AG08395 (cell line): ENCODE data around the gene GORASP1.

Experiments
- DNase-seq: peaks from one replicate; pipeline ENCODE4 v3.0.0; 2012; ENCODE audit warnings: mixed read lengths, low spot score

The GORASP1 gene

GRCh38 chr3:39107388-39108199 lies at the start of gene GORASP1, which contains the start of gene TTC21A:
TSS of gene GORASP1 (minus strand) at chr3:39107627. CDS start at chr3:39107541, 86 bp downstream.
TSS of gene TTC21A (plus strand) at chr3:39107680. CDS start at chr3:39107838, 158 bp downstream.
- peak; percentile 95 for DNase-seq

GRCh38 chr3:39156421-39156820 lies 49.0 kb upstream of the GORASP1 start:
- peak; percentile 17 for DNase-seq

GRCh38 chr3:39154280-39155021 lies 47.0 kb upstream of the GORASP1 start:
- DNase-seq, result no peak

GRCh38 chr3:39153977-39154279 lies 46.5 kb upstream of the GORASP1 start:
- DNase-seq, result no peak

DNA sequence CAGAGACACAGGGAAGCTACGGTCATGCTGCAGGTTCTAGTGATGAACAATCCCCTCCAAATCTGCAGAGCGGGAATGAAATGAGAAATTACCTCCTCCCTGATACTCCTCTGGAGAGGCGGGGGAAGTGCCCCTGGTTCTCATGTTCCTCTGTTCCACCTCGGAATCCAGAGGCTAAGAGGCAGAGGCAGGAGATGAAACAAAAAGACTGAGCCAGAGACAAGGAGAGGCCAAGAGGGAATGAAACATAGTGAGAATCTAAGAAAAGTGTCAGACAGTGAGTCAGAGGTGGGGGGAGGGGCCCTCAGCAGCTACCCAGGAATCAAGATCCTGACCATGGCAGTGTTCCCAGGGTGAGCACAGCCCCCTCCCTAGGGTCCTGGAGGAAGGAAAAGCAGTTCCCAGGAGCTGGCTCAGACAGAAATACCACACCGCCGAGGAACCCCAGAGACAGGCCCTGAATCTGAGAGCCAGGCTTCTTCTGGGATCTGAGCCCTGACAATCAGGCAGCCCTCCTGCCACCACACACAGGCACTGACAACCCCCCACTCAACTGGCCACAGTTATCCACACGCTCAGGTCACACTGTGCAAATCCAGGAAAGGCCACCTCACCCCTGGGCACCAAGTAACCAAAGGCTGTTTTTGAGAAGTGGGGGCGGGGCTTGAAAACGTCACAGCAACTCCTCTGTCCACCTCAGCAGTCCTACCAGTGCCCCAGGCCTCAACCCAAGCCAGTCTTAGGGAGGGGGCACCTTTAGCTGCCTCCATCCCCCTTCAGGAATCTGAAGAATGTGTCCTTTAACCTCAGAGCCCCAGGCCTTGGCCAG lies 43.6 kb upstream of the GORASP1 start:
- peak; percentile 86 for DNase-seq

DNA sequence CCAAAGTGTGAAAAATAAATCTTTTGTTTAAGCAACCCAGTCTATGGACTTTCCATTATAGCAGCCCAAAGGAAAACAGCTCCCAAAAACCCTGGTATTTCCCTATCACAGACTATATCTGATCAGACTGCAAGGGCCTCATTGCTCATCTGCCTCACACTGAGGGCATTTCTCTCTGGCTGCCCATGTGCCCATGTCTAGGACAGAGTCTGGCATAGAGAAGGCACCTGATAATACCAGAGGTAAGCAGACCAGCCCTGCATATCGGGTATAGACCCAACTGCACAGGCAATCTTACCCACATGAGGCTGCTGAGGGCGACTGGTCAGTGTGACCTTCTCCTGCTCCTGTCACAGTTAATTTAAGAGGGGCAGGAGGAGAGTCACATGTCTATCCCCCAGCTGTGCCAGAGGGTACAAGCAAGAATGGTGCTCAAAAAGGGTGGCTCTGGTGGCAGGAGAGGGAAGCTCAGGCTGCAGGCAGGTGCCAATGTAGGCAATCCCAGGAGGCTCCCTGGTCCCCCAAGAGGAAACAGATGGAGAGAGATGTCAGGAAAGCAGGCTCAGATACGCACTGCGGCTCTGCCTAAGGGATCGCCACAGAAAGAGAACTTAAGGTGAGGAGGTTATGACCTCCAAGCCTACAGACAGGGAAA lies 42.8 kb upstream of the GORASP1 start:
- no peak for DNase-seq

GRCh38 chr3:39149498-39150147 lies 42.2 kb upstream of the GORASP1 start:
- no peak for DNase-seq

- no peak for DNase-seq
These were observed 41.6 kb upstream of the GORASP1 start for GRCh38 chr3:39149059-39149455.

DNA sequence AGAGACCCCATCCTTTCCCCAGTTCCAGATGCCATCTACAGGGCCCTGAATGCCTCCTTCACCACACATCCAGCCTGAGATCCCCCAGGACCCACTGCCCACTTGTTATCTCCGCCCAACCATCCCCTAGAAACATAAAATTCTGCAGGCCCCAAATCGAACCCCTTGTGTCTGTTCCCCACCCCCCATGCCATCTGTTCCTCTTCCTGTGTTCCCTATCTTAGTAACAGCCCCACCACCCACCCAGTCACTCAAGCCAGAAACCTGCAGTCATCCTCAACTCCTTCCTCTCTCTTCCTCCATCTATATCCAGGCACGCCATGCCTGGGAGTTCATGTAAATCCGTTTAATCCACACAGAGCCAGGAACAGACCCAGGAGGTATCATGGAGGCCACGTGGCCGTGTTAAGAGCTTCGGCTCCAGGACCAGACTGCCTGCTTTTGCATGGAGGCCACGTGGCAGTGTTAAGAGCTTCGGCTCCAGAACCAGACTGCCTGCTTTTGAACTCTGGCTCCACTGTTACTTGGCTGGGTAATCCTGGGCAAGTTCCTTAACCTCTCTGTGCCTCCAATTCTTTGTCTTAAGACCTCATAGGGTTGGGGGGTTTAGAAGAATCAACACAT lies 41.1 kb upstream of the GORASP1 start:
- DNase-seq, result no peak

GRCh38 chr3:39147711-39148434 lies 40.4 kb upstream of the GORASP1 start:
- DNase-seq, result no peak

DNA sequence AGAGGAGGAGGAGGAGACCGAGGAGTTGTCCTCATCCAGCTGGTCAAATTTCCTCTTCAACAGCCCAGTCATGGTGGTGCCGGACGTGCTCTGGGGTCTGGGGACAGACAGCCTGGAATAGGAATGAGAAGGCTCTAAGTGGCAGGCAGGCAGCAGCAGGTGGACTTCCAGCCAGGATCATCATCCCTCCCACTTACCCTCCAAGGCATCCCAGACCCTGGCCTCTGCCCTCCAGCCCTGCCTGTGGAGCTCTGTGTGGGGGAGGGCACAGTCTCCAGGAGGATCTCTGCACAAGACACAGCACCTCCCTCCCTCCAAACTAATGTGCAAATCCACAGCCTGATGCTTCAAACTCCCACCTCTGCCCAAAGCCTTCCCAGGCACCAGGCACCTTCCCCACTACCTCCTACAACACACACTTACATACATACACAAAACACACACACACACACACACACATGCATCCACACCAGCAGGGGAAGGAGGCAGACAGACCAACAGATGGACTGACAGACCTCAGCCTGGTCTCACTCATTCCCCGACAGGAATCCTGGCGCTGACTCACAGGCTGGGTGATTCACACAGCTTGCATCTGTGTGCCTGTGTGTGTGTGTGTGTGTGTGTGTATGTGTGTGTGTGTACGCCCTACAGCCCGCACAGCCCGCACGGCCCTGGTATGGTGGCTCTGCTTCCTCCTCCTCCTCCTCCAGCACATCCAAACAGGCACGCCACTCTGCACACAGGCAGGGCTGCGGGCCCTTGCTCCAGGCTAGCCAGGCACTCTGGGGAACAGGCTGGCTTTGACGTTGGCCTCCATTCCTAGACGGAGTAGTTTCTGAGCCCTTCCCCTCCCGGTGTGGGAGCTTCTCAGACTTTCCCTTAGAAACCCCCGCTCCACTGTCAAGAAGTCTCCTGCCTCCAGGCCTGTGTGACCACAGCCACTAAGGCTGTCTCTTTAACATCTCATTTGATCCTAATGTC lies 39.5 kb upstream of the GORASP1 start:
- peak; percentile 92 for DNase-seq

GRCh38 chr3:39146083-39146501 lies 38.7 kb upstream of the GORASP1 start:
- no peak for DNase-seq

GRCh38 chr3:39144748-39145380 lies 37.4 kb upstream of the GORASP1 start:
- DNase-seq, result no peak

DNA sequence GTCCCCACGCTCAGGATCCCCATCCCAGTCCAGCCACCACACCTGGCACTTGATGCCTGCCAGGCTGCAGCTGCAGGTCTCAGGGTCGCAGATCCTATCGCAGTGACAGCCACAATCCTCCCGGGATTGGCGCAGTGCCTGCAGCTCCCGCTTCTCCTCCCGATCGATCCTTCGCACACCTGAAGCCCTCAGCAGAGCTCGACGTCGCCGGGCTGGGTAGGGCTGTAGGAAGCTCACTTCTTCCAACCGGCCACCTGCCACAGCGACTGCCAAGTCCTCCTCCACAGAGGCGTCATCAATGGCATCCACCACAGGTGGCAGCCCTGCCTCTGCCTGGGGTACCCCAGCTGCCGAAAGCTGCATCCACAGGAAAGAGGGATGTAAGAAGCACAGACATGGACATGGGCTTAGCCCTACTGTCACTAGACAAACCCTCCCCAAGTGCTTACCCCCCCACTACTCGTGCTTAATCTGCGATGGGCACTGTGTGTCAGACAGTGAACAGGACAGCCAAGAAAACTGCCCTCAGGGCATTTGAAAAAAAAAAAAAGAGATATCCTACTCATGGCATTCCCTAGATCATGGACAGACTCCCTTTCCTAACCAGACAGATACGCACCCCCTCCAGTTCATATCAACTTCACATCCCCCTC lies 36.8 kb upstream of the GORASP1 start:
- no peak for DNase-seq

DNA sequence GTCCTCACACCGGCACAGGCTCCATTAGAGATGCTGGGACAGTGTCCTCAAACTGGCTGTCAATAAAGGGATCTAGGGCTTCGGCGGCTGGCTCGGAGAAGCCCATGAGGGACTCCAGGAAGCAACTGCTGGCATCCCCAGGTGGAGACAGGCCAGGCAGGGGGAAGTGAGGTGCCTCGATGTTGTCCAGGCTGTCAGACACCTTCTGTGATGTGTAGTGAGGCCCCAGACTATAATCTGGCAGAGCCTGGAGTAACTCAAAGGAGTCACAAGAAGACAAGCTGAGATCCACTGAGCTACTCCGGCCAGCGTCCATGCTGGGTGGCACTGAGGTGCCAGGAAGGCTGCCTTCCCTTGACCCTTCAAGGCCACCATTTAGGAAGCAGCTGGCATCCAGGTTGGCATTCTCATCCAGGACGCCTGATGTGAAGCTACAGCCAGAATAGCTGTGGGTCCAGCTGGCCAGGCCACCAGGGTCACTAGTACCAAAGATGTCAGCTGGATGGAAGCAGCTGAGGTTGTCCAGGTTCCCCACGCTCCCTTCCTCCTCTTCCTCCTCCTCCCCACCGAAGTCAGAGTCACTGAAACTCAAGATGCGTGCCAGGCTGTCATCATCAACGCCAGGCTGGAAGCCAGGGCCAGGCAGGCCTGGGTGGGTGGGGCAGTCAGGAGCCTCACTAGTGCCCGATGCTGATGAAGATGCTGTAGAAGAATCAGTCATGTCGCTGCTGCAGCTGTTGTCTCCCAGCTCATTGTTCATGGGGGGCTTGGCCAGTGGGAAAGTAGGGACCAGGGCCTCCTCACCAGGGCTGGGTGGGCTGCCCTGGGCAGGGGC lies 35.8 kb upstream of the GORASP1 start:
- no peak for DNase-seq

- no peak for DNase-seq
These were observed 34.6 kb upstream of the GORASP1 start for GRCh38 chr3:39142067-39142466.
